ENCODE results near the gene BAG5.

BAG5 gene

GRCh38 chr14:103520657-103521437 lies 41.6 kb downstream of the BAG5 start:
- TF ChIP-seq GATA3 (IDR thresholded peaks at IDR 0.05; ENCODE audit: low read depth, low read length) (no peak), GATA2 (IDR thresholded peaks at IDR 0.05; ENCODE audit: low read depth, low read length) (no peak)

- TF ChIP-seq GATA2 (IDR thresholded peaks at IDR 0.05; ENCODE audit: low read depth, low read length) (no peak), GATA3 (IDR thresholded peaks at IDR 0.05; ENCODE audit: low read depth, low read length) (no peak)
Measured at GRCh38 chr14:103520269-103520656, 42.2 kb downstream of the BAG5 start.

GRCh38 chr14:103519837-103520212 lies 42.6 kb downstream of the BAG5 start:
- TF ChIP-seq GATA3 (IDR thresholded peaks at IDR 0.05; ENCODE audit: low read depth, low read length) = no peak
- no peak for TF ChIP-seq GATA2 (IDR thresholded peaks at IDR 0.05; ENCODE audit: low read depth, low read length)

GRCh38 chr14:103519043-103519836 lies 43.2 kb downstream of the BAG5 start:
- TF ChIP-seq GATA3 (IDR thresholded peaks at IDR 0.05; ENCODE audit: low read depth, low read length) (no peak), GATA2 (IDR thresholded peaks at IDR 0.05; ENCODE audit: low read depth, low read length) (no peak)

GRCh38 chr14:103518422-103519042 lies 43.9 kb downstream of the BAG5 start:
- TF ChIP-seq GATA2 (IDR thresholded peaks at IDR 0.05; ENCODE audit: low read depth, low read length) = no peak
- TF ChIP-seq GATA3 (IDR thresholded peaks at IDR 0.05; ENCODE audit: low read depth, low read length) = no peak

- TF ChIP-seq GATA2 (IDR thresholded peaks at IDR 0.05; ENCODE audit: low read depth, low read length) (no peak), GATA3 (IDR thresholded peaks at IDR 0.05; ENCODE audit: low read depth, low read length) (no peak)
Measured at GRCh38 chr14:103517721-103518421, 44.6 kb downstream of the BAG5 start.

- TF ChIP-seq GATA2 (IDR thresholded peaks at IDR 0.05; ENCODE audit: low read depth, low read length) = no peak
Measured at GRCh38 chr14:103517174-103517566, 45.3 kb downstream of the BAG5 start.

- TF ChIP-seq GATA3 (IDR thresholded peaks at IDR 0.05; ENCODE audit: low read depth, low read length) (no peak), GATA2 (IDR thresholded peaks at IDR 0.05; ENCODE audit: low read depth, low read length) (no peak)
Measured at GRCh38 chr14:103516426-103517173, 45.9 kb downstream of the BAG5 start.

- TF ChIP-seq GATA2 (IDR thresholded peaks at IDR 0.05; ENCODE audit: low read depth, low read length) (no peak), GATA3 (IDR thresholded peaks at IDR 0.05; ENCODE audit: low read depth, low read length) (no peak)
Measured at GRCh38 chr14:103514596-103515421, 47.6 kb downstream of the BAG5 start.

GRCh38 chr14:103512701-103513611 lies 49.5 kb downstream of the BAG5 start:
- TF ChIP-seq GATA3 (IDR thresholded peaks at IDR 0.05; ENCODE audit: low read depth, low read length) (no peak), GATA2 (IDR thresholded peaks at IDR 0.05; ENCODE audit: low read depth, low read length) (no peak)

GRCh38 chr14:103510724-103511693 lies 51.4 kb downstream of the BAG5 start:
- TF ChIP-seq GATA3 (IDR thresholded peaks at IDR 0.05; ENCODE audit: low read depth, low read length) (no peak), GATA2 (IDR thresholded peaks at IDR 0.05; ENCODE audit: low read depth, low read length) (no peak)

Measured in SH-SY5Y (cell line).